NCI-H2227 (cell line): ENCODE results near the gene SLC1A4.
"Not testable (repeated sequence)": the region's sequence is repeated elsewhere in the genome, so short reads cannot be mapped to it uniquely, and the experiment has no call there.

Experiments
- DNase-seq: peaks from one replicate; lab custom pipeline; 2025; ENCODE audit not compliant: unreplicated experiment; lab: John Stamatoyannopoulos, UW

Gene SLC1A4

GRCh38 chr2:64990876-64991275 is 1.7 kb downstream of the SLC1A4 start:
- no peak for DNase-seq

GRCh38 chr2:64992218-64992617 is 3.0 kb downstream of the SLC1A4 start:
- DNase-seq, result no peak

DNA sequence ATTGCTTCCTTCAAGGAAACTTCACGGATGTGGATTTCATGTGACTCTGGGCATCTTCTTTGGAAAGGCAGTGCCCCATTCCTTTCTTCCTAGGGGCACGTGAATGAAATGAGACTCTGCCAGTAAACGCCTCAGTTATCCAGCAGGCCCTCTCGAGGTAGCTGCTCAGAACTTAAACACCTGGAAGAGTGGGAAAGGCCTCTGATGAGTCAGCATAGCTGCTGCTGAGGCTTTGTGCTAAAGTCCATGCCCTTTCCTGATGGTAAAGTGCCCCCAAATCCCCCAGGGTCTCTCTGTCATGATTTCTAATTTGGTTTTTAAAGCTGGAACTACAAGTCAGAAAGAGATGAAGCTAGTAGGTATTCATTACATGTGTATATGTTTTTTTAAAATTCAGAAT is 3.8 kb downstream of the SLC1A4 start:
- DNase-seq, result no peak

GRCh38 chr2:64995041-64995440 is 5.8 kb downstream of the SLC1A4 start:
- DNase-seq, result no peak

- DNase-seq, result no peak
Observed at GRCh38 chr2:64996871-64997307, 7.7 kb downstream of the SLC1A4 start.

DNA sequence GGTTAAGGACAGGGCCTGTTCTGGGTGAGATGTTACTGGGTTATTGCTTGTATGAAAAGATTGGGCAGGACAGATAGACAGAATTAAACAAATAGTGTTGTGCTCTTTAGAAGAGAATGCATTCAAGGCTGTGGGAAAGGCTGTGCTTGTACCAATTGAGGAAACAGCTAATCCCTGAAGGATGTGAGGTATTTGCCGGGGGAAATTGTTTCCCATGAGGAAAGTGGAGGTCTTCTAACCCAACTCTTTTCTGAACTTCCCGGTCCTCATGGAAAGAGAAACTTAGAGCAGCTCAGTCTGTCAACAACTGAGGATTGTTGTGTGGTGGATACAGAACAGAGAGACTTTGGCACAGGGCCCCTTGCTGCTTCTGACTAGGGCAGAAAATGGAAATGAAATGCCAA is 9.5 kb downstream of the SLC1A4 start:
- DNase-seq, result no peak

GRCh38 chr2:64999754-65000153 is 10.6 kb downstream of the SLC1A4 start:
- no peak for DNase-seq

DNA sequence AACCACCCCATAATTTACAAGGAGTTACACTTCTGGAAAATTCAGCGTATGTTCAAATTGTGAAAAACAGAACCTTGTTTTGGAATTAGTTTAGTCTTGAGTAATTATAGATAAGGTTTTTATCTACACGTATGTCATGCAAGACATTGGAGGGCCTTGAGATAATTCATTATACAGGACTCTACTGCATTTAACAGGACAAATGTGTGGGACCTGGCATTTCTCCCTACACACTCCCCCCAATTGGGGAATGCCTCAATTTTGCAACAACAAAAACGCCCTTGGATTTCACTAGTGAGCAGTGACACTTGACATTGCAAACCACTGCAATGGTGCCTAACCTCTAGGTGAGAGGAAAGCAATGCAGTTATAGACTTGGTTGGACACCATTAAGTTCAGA is 11.4 kb downstream of the SLC1A4 start:
- DNase-seq, result no peak

DNA sequence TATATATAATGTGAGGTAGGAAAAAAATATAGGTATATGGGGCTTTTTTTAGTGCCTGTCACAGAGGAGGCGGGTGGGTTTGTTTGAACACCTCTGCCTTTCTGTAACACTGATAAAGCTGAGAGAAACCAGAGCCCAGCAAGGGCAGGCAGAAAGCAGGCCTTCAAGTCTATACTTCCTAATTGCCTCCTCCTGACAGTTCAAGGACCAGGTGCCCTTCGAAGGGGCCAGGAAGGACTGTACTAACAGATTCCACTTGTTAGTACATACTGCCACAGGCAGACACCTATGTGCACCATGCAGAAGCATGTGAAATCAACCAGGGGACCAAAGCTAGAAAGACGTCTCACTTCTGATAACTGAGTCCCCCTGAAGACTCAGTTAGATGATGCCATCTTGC is 13.8 kb downstream of the SLC1A4 start:
- no peak for DNase-seq

DNA sequence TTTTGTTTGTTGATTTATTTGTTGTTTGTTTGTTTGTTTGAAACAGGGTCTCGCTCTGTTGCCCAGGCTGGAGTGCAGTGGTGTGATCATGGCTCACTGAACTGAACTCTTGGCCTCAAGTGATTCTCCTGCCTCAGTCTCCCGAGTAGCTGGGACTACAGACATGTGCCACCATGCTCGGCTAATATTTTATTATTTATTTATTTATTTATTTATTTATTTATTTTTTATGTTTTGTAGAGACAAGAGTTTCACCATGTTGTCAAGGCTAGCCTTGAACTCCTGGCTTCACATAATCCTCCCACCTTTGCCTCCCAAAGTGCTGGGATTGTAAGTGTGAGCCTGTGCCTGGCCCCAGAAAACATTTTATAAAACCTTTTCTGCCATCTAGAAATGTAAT is 15.0 kb downstream of the SLC1A4 start:
- not testable (repeated sequence) for DNase-seq

DNA sequence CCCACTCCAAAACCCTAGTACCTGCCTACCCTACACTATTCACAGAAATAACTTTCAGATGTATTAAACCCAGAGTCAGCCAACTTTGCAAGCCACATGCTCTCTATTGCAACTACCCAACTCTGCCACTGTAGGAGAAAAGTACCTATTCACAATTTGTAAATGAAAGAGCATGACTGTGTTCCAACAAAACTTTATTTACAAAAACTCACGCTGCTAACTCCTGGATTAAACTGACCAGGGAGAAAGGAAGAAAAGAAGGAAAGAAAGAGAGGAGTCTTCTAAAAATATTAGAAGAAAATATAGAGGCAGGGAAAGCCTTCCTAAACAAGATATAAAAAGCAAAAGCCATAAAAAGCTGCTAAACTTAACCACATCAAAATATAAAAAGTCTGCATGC is 24.6 kb downstream of the SLC1A4 start:
- DNase-seq, result no peak

GRCh38 chr2:65015731-65016130 is 26.5 kb downstream of the SLC1A4 start:
- DNase-seq, result no peak

DNA sequence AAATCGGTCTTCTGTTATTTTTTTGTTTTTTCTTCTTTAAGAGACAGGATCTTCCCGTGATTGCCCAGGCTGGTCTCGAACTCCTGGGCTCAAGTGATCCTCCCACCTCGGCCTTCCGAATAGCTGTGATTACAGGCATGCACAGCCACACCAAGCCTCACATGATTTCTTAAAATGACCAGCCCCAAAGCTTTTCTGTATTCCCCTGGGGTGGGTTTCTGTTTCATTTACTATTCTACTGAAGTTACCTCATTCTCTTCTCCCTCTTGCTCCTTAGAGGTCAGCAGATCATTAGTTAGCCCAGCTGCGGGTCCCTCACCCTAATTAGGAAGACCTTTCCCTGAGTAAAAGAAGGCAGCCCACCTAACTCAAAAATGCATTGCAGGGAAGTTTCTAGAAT is 27.6 kb downstream of the SLC1A4 start:
- DNase-seq, result no peak

- no peak for DNase-seq
Observed at GRCh38 chr2:65017335-65017734, 28.1 kb downstream of the SLC1A4 start.

DNA sequence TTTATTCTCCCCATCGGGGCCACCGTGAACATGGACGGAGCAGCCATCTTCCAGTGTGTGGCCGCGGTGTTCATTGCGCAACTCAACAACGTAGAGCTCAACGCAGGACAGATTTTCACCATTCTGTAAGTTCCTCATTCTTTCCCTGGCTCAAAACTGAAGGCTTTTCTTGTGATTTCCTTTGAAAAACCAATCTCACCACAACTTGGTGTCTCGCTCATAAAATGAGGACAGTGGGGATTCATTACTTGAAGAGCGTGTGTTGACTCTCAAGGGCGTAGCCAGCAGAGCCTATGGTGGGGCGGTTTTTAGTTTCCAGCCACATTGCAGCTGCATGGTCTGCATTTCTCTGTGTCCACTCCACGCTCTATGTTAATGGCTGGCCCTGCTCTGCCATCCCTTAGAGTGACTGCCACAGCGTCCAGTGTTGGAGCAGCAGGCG is 29.0 kb downstream of the SLC1A4 start:
- DNase-seq, result no peak

- no peak for DNase-seq
Observed at GRCh38 chr2:65019010-65019409, 29.8 kb downstream of the SLC1A4 start.

GRCh38 chr2:65019675-65020195 is 30.5 kb downstream of the SLC1A4 start:
- DNase-seq, result no peak

GRCh38 chr2:65020251-65020650 is 31.1 kb downstream of the SLC1A4 start:
- not testable (repeated sequence) for DNase-seq

DNA sequence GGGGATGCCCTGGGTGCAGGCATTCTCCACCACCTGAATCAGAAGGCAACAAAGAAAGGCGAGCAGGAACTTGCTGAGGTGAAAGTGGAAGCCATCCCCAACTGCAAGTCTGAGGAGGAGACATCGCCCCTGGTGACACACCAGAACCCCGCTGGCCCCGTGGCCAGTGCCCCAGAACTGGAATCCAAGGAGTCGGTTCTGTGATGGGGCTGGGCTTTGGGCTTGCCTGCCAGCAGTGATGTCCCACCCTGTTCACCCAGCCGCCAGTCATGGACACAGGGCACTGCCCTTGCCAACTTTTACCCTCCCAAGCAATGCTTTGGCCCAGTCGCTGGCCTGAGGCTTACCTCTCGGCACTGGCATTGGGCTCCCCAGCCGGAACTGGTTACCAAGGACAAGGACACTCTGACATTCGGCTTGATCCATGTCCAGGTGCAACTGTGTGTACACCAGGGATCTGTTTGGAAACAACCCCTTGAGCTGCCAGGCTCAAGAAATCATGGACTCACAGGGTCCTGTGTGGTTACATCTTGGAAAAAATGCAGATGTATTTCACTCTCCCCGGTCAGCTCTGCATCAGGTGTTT is 31.8 kb downstream of the SLC1A4 start:
- no peak for DNase-seq

GRCh38 chr2:65021709-65022108 is 32.5 kb downstream of the SLC1A4 start:
- DNase-seq, result no peak

DNA sequence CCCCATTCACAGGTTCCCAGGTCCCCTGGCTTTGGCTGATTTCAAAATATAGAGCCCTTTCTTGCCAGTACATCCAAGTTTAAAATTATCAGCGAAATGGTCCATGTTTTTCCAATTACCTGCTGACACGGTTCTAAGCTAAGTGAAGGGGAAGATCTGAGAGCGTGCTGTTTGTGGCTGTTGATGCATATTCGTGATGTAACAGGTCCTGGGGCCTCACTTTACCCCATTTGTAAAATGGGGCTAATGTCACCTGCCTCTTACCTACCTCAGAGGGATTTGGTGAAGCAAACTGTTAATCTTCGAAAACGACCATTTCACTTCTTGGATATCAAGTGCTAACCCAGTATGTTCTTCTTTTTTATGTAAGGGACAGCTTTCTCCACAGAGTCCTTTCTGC is 33.0 kb downstream of the SLC1A4 start:
- no peak for DNase-seq

DNA sequence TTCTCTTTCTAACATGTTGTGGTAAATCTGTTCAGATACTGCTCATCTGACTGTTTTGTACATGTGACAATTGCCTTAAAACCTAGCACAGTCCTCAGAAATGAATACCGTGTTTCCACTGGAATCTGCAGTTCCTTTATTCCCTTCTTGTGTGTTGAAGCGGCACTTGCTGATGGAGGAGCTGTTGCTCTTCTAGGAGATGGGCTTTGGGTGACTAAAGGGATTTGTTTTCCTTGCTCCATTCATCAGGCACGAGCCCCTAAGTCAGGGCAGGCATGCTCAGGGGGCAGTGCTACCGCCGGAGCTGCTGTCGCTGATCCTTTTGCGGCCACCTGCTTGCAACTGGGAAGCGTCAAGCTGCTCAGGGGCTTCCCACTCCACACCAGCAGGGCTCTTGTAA is 34.5 kb downstream of the SLC1A4 start:
- DNase-seq, result no peak

DNA sequence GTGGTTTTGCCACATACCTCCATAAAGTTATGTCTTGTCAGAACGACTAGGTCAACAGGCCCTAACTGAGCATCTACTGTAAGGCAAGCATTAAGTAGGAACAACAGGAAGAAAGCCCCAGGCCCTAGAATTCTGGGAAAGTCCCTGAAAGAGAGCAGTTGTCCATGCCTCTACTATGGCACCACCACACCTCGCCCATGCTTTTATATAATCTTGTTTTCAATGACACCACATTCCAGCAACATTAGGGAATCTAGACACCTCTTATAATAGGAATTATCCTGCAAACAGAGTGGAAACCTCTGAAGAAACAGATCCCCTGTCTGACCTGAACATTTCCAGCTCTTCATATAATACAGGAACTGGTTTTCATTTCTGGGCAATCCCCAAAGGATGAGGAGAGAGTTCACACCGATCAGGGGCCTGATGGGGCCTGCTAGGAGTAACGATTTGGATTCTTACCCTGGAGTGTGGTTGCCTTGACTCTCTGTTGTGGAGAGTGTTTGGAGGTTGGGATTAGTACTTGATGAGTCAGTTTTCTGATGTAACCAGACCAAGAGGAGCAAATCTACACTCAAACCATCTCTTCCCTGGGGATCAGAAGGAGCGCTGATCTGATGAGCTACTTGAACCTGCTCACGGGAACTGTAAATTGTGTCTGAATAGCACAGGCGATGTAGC is 35.1 kb downstream of the SLC1A4 start:
- DNase-seq, result no peak
